KMS-11 (cell line): ENCODE measurements around the gene SIPA1.
A peak's percentile ranks its signal among the peaks of the same experiment; 100 is the strongest.

Source experiments
- H2AFZ ChIP-seq: fragments of 200-600 bp; sonication (generic); 2 replicates; pipeline ENCODE4 v1.6.1; 2016; ENCODE audit warnings: antibody characterized with exemption, mixed run types, low read depth
- H3K27ac ChIP-seq: fragments of 200-600 bp; sonication (generic); 2 replicates; pipeline ENCODE4 v1.6.1; 2016; ENCODE audit warnings: mild to moderate bottlenecking, mixed run types
- H3K27me3 ChIP-seq: fragments of 200-600 bp; sonication (generic); 2 replicates; pipeline ENCODE4 v1.6.1; 2017; ENCODE audit warnings: mild to moderate bottlenecking, low read depth, mixed run types, moderate library complexity; ENCODE audit not compliant: insufficient read depth
- H3K36me3 ChIP-seq: fragments of 200-600 bp; sonication (generic); 2 replicates; pipeline ENCODE4 v1.6.1; 2017; ENCODE audit warnings: mild to moderate bottlenecking, mixed run types; ENCODE audit not compliant: insufficient read depth
- H3K4me1 ChIP-seq: fragments of 200-600 bp; sonication (generic); 2 replicates; pipeline ENCODE4 v1.6.1; 2016; ENCODE audit warnings: mild to moderate bottlenecking, low read depth, mixed run types; ENCODE audit not compliant: poor library complexity, severe bottlenecking
- H3K4me2 ChIP-seq: fragments of 200-600 bp; sonication (generic); 2 replicates; pipeline ENCODE4 v1.7.0; 2016; ENCODE audit warnings: mild to moderate bottlenecking, mixed run types
- H3K4me3 ChIP-seq: fragments of 200-600 bp; sonication (generic); IDR thresholded peaks from 2 replicates; pipeline ENCODE4 v1.6.1; 2017; ENCODE audit warnings: low read depth, low read length, mixed read lengths; ENCODE audit not compliant: insufficient read depth
- H3K79me2 ChIP-seq: fragments of 200-600 bp; sonication (generic); 2 replicates; pipeline ENCODE4 v1.6.1; 2016; ENCODE audit warnings: low read depth, mixed run types; ENCODE audit not compliant: insufficient read depth
- H3K9ac ChIP-seq: fragments of 200-600 bp; sonication (generic); 2 replicates; pipeline ENCODE4 v1.6.1; 2016; ENCODE audit warnings: mild to moderate bottlenecking, mixed run types
- H4K20me1 ChIP-seq: fragments of 200-600 bp; sonication (generic); 2 replicates; pipeline ENCODE4 v1.6.1; 2016; ENCODE audit warnings: mild to moderate bottlenecking, mixed run types; ENCODE audit not compliant: insufficient read depth
- CTCF ChIP-seq: fragments of 200-600 bp; sonication (generic); conservative IDR thresholded peaks from 2 replicates; pipeline ENCODE4 v1.6.1; 2017; ENCODE audit warnings: low read depth, mild to moderate bottlenecking, antibody characterized with exemption, low read length, moderate library complexity, mixed read lengths

SIPA1 gene

GRCh38 chr11:65615229-65615949 lies 22.5 kb upstream of the SIPA1 start, which contains the start of gene PCNX3:
Gene PCNX3, plus strand, starts transcription at chr11:65615776. Its CDS starts 536 bp downstream, at chr11:65616312.
- H3K36me3 ChIP-seq, result no peaks in the 10 kb centered on the region
- H3K4me1 ChIP-seq, result peaks cover 39% of the 10 kb centered on the region
- H3K27ac ChIP-seq, result peak within 1 kb of the TSS; percentile 71
- H3K27me3 ChIP-seq, result no peaks in the 10 kb centered on the region
- peak within 1 kb of the TSS; percentile 12; the same call in 1 of the 2 replicates for H2AFZ ChIP-seq
- peaks cover 42% of the 10 kb centered on the region for H3K79me2 ChIP-seq
- no peak for TF ChIP-seq CTCF
- peak within 1 kb of the TSS; percentile 97 for H3K4me2 ChIP-seq
- peak within 1 kb of the TSS; percentile 49 for H3K4me3 ChIP-seq
- peak within 1 kb of the TSS; percentile 70 for H3K9ac ChIP-seq
- H4K20me1 ChIP-seq, result no peaks in the 10 kb centered on the region

- H3K79me2 ChIP-seq, result peaks cover 42% of the 10 kb centered on the region
- no peaks in the 10 kb centered on the region for H3K36me3 ChIP-seq
- no peaks in the 10 kb centered on the region for H4K20me1 ChIP-seq
- no peak overlapping the region for H3K4me3 ChIP-seq
- peak overlapping the region; percentile 97 for H3K4me2 ChIP-seq
- H3K27me3 ChIP-seq, result no peaks in the 10 kb centered on the region
- no peak for TF ChIP-seq CTCF
- H2AFZ ChIP-seq, result no peak overlapping the region
- H3K4me1 ChIP-seq, result peaks cover 35% of the 10 kb centered on the region
- H3K9ac ChIP-seq, result peak overlapping the region; percentile 55
- H3K27ac ChIP-seq, result peak overlapping the region; percentile 44
Measured at GRCh38 chr11:65615950-65616574, 21.8 kb upstream of the SIPA1 start.

GRCh38 chr11:65616575-65617001 lies 21.3 kb upstream of the SIPA1 start:
- H3K79me2 ChIP-seq, result peaks cover 42% of the 10 kb centered on the region
- no peaks in the 10 kb centered on the region for H3K36me3 ChIP-seq
- H3K9ac ChIP-seq, result peak overlapping the region; percentile 55; the same call in 1 of the 2 replicates
- H3K27ac ChIP-seq, result no peak overlapping the region
- peaks cover 31% of the 10 kb centered on the region for H3K4me1 ChIP-seq
- H3K4me2 ChIP-seq, result peak overlapping the region; percentile 97
- no peak for TF ChIP-seq CTCF
- no peaks in the 10 kb centered on the region for H4K20me1 ChIP-seq
- H3K4me3 ChIP-seq, result no peak overlapping the region
- no peaks in the 10 kb centered on the region for H3K27me3 ChIP-seq
- H2AFZ ChIP-seq, result no peak overlapping the region

- no peak for TF ChIP-seq CTCF
- Histone ChIP-seq H3K4me1 (peaks cover 28% of the 10 kb centered on the region), H3K79me2 (peaks cover 36% of the 10 kb centered on the region), H3K27ac (no peak overlapping the region), H4K20me1 (no peaks in the 10 kb centered on the region), H3K9ac (no peak overlapping the region), H3K4me2 (peak overlapping the region; percentile 97; the same call in 1 of the 2 replicates), H3K27me3 (no peaks in the 10 kb centered on the region), H3K4me3 (no peak overlapping the region), H3K36me3 (no peaks in the 10 kb centered on the region), H2AFZ (no peak overlapping the region)
Measured at GRCh38 chr11:65617136-65617850, 20.6 kb upstream of the SIPA1 start.
